Ureter (tissue), 1 donor: ENCODE measurements around the gene BEAN1. TPM values are rescaled to one million over a fixed set of nuclear protein-coding genes. Genes with fewer than 3 reads are reported as not detected.

Experiments
- DNase-seq: peaks from one replicate; pipeline ENCODE4 v3.0.0-alpha.2; 2020; ENCODE audit warnings: low spot score
- total RNA-seq: library from RNA; stranded (reverse); gene quantifications from one replicate; pipeline ENCODE4 v1.2.4, GENCODE V29; 2023
- donor health status: DM: yes; HTN: yes; CAD: no.

Gene BEAN1
- 1.6 TPM for total RNA-seq

DNA sequence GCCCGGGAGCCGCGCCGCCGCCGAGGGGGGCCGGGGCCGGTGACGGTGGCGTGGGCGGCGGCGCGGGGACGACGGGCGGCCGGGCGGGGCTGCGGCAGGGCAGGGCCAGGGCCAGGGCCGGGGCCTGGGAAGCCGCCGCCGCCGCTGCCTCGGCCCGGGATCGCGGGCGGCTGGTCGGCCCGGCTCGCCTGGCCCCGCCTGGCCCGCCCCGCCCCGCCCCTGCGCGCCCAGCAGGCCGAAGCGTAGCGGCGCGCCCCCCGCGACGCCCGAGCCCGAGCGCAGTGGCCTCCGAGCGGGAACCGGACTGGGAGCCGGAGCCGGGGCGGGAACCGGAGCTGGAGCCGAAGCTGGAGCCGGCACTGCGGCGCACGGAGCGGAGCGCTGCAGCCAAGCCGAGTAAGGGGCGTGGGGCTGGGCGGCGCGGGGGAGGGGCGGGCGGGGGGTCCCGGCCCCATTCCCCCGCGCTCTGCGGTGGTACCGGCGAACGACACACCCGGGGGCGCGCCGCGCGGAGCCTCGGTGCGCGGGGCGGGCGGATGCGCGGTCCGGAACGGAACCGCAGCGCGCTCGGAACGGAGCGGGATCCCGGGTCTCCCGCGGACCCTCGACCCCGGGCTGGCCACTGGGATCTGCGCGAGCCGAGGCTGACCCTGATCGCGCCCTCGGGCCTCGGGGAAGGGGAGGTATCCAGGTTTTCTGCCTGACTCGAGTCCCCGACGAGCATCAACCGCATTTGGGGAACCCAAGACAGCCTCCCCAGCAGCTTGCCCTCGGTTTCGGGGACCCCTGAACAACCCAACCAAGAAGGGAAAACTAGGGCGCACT lies at the start of gene BEAN1:
Gene BEAN1 (plus strand): TSS at position 260 of the 825 bp plus-strand sequence. CDS start 10,382 bp downstream, outside the sequence.
- DNase-seq: no peak

DNA sequence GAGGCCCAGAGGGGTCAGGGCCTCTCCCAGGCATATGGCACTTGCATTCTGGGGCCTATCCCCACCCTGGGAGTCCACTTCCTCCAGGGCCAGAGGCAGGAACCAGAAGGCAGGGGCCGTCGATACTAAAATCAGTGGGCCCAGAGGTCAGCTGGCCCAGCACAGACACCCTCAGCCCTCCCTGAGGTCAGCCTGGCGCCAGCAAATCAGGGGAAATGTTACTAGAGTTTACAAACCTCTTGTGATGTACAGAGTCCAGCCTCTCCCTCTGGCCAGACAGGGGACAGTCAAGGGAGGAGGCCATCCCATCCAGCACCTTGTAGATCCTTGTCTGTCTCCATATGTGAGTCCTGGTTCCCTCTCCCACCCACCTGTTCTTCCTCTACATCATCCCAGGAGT lies 49.8 kb upstream of the BEAN1 start:
- DNase-seq: no peak

DNA sequence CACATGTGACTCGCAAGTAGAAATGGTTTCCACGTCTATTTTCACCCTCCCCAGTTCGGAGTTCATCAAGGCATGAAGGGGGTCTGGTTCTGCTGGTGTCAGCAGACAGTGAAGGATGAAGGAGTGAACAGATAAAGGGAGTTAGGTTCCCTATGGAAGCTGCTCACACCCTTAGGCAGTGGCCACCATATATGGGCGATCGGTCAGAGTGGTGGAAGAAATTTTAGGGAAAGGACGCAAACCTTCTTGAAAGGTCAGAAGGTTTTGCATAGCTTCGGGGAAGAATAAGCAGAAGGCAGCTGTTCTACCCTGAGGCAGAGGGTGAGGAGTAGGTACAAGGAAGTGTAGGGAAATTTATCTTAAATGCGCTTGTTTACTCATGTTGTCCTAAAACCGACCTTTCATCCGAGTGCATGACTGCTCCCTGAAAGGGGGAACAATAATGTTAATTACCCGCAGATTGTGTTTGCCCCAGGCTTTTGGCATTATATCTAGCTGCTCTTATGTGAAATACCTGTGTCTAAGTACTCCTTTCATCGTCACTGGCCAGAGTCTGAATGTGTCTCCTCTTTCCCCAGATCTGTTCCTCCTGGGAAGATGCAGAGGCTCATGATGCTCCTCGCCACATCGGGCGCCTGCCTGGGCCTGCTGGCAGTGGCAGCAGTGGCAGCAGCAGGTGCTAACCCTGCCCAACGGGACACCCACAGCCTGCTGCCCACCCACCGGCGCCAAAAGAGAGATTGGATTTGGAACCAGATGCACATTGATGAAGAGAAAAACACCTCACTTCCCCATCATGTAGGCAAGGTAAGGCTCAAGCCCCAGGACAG lies 48.1 kb upstream of the BEAN1 start:
- no peak for DNase-seq

GRCh38 chr16:66379571-66379941 lies 47.5 kb upstream of the BEAN1 start:
- DNase-seq: no peak

DNA sequence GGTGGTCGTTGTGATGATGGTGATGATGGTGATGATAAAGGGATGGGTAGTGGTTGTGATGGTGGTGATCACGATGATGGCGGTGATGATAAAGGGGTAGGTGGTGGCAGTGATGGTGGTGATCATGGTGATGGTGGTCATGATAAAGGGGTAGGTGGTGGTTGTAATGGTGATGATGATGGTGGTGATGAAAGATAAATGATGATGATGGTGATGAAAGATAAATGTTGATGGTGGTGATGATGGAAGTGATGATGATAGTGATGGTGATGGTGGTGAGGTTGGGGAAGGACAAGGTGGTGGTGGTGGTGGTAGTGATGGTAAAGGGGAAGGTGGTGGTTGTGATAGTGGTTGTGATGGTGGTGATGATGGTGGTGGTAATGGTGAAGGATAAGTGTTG lies 46.7 kb upstream of the BEAN1 start:
- no peak for DNase-seq

DNA sequence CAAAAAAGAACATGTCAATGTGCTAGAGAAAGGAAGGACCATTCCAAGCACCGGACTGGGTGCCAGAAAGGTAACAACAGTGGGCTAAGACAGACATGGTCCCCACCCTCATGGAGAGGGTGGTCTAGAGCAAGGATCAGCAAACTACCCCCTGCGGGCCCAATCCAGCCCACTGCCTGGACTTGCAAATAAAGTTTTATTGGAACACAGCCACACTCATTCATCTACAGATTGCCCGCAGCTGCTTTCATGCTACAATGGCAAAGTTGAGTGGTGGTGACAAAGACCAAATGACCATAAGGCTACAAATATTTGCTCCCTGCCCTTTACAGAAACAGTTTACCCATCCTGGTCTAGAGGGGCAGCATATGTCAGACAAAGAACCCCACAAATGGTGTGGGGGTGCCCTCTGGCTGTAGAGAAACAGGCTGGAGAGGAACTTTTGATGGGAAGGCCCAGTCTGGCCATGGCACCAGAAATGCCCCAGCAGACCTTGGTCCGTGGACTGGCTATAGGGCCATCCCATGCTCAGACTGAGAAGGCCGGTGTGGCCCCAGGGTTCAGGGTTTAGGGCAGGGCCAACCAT lies 45.4 kb upstream of the BEAN1 start:
- no peak for DNase-seq

DNA sequence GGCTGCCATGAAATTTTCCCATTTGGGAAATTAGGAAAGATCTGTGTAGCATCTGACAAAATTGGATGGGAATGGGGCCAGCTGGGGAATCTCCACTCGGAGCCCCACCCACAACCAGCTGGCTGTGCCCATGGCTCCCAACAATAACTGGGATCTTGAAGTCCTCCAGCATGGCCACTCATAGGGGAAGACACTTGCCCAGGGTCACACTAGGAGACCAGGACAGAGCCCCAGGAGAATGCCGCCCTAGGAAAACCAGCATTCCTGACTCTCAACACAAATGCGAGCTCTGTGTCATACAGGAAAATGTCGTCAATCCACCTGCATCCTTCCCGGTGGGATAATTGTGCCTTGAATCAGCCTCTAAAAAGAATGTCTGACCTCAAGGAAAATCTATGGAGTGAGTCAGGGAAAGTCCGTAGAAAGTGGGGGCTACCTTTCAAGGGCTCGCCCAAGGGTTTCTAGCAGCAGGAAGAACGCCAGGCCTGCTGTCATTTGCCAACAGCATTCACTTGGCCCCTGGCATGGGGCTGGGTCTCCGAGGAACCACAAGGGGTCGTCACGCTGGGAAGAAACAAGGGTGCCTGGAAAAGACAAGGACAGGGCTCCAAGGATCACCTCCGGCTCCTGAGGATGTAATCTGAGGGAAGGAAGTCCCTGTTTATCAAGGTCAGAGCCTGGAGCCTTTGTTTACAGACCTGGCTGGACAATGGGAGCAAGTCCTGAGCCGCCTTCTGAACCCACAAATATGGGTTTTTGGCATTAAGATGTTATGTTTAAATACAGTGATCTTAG lies 44.7 kb upstream of the BEAN1 start:
- DNase-seq: no peak

- no peak for DNase-seq
Observed at GRCh38 chr16:66382966-66383299, 44.2 kb upstream of the BEAN1 start.

GRCh38 chr16:66383551-66383950 lies 43.5 kb upstream of the BEAN1 start:
- DNase-seq: no peak

GRCh38 chr16:66385415-66385814 lies 41.7 kb upstream of the BEAN1 start:
- DNase-seq: no peak

DNA sequence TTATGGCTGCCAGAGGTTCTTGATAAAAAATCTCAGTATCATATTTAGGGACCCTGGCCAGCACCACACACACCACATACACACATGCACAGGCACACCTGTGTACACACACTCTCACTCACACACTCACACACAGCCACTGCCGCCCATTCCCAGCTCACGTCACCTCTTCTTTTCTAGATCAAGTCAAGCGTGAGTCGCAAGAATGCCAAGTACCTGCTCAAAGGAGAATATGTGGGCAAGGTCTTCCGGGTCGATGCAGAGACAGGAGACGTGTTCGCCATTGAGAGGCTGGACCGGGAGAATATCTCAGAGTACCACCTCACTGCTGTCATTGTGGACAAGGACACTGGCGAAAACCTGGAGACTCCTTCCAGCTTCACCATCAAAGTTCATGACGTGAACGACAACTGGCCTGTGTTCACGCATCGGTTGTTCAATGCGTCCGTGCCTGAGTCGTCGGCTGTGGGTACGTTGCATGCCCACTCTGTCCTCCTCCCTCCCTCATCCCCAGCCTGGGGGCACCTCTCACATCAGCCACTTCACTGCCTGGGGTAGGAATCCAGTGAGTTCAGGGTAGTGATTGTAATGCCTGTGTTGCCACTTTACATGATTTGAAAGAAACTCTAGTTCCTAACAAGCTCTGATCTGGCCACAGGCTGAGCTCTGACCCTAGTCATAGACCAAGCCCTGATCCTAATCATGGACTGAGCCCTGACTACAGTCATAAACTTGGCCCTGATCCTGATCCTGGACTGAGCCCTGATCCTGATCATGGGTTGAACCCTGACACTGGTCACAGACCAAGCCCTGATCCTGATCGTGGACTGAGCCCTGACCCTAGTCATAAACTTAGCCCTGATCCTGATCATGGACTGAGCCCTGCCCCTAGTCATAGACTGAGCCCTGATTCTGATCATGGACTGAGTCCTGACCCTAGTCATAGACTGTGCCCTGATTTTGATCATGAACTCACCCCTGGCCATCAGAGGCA lies 40.2 kb upstream of the BEAN1 start:
- DNase-seq: no peak

DNA sequence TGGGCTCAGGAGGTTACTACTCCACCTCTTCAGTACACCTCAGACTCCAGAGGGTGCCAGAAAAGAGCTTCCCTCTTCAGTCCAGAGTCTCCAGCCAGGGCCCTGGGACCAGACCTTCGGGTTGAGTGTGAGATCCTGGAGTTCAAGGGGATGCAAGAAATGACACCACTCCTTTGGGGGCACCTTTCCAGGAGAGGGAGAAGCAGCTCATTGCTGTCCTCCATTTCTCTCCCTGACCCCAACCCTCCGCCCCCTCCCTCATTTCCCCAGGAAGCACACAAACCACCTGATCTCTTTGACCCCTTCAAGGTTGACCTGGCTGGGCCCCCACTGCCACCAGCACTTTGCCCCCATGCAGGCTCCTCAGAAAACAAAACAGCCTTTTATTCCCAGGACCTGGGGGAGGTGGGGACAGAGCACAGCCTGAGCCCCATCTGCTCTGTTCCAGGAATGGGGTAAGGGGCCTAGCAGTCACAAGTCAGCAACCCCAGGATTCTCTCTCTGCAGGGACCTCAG lies 39.2 kb upstream of the BEAN1 start:
- DNase-seq: no peak

DNA sequence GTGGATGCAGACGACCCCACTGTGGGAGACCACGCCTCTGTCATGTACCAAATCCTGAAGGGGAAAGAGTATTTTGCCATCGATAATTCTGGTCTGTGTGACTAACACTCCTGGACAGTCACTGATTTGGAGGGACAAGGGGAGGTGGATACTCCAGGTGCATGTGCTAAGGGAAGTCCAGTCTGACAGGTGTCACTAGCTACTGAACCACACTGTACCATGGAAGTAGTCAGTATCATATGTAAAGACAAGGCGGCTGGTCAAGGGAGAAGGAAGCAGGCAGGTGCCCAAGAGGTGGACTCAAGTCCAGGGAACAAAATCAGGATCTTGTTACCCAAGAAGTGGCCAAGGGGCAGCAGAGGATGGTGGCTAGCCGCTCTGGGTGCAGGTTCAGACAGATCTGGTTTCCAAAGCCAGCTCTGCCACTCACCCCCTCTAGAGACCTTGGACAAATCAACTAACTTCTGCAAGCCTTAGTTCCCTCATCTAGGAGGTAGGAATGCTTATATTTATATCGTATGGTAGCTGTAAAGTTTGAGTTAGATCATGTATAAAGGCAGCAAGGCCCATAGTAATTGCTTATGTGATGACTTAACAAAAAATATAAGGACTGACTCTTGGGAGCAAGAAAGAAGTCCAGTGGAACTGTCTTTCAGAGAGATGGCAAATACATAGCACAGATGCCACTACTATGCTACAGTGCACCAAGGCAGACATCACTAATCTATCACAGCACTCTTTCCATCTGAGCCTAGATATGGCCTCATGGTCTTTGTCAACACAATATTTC lies 38.5 kb upstream of the BEAN1 start:
- DNase-seq: no peak

GRCh38 chr16:66389256-66390176 lies 37.6 kb upstream of the BEAN1 start:
- DNase-seq: no peak

DNA sequence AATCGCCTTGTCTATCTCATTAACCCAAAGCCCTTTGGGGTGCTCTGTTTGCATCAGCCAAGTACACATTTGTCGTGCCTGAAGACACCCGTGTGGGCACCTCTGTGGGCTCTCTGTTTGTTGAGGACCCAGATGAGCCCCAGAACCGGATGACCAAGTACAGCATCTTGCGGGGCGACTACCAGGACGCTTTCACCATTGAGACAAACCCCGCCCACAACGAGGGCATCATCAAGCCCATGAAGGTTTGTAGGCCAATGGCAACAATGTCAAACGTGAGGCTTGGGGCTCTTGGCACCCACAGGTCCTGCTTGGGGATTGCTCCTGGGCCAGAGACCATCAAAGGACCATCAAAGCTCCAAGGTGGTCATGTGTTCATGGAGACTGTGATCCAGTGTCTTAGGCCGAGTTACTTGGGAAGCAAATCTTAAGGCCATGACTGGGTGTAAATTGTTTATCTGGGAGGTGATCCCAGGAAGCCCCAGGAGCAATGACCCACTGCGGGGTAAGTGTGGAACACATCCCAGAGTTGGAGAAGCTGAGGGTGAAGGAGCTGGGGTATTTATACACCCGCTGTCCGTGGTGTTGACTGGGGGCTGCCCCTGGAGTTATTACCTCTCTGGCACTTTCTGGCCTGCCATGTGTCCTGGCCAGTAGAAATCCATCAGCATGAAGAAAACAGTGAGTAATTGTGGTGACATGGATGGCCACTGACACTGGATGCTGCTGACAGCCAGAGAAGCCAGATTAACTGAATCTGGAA lies 36.6 kb upstream of the BEAN1 start:
- no peak for DNase-seq

DNA sequence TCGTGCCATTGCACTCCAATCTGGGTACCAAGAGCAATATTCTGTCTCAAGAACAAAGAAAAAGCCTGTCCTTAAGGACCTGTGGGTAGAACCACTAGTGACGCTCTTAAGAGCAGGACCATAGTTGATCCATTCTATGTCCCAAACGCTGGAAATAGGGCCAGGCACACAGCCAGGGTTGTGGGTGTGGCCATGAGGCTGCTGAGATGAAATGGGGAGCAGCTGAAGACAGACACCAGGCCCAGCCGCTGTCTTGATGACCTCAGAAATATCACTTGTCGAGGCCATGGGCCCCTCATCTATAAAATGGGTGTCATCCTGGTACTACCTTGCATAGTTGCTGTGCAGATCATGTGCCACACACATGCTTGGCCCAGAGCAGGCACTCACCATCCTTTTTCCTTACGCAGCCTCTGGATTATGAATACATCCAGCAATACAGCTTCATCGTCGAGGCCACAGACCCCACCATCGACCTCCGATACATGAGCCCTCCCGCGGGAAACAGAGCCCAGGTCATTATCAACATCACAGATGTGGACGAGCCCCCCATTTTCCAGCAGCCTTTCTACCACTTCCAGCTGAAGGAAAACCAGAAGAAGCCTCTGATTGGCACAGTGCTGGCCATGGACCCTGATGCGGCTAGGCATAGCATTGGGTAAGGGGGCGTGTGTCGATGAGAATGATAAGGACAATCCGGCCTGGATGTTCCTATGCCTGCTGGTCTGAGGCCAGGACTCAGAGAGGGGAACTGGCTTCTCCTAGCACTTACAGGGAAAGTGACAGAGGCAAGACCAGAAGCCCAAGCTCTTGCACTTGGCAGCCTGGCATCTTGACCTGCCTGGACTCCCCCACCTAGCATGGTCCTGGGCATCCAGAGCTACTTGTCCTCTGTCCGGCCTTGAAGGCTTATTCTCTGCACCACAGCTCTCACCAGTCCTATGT lies 35.1 kb upstream of the BEAN1 start:
- DNase-seq: no peak
